CD4-positive, alpha-beta T cell treated with Interleukin-15 for 1 hour (primary cell): Measurements from ENCODE around the gene ESYT2.

Experiments
- DNase-seq: peaks from one replicate; pipeline ENCODE4 v3.0.0-alpha.2; 2020

The ESYT2 gene

GRCh38 chr7:158760445-158760764, 68.9 kb downstream of the ESYT2 start:
- no peak for DNase-seq

- no peak for DNase-seq
These were observed 69.4 kb downstream of the ESYT2 start for GRCh38 chr7:158759749-158760444.

GRCh38 chr7:158759245-158759614, 70.1 kb downstream of the ESYT2 start:
- DNase-seq = no peak

- no peak for DNase-seq
These were observed 70.6 kb downstream of the ESYT2 start for GRCh38 chr7:158758586-158759244.

- DNase-seq = no peak
These were observed 71.8 kb downstream of the ESYT2 start for GRCh38 chr7:158757404-158757989.

GRCh38 chr7:158754746-158755444, 74.4 kb downstream of the ESYT2 start:
- DNase-seq = no peak

- DNase-seq = no peak
These were observed 75.4 kb downstream of the ESYT2 start for GRCh38 chr7:158753900-158754299.

GRCh38 chr7:158751751-158752150, 77.6 kb downstream of the ESYT2 start:
- no peak for DNase-seq

GRCh38 chr7:158751199-158751598, 78.1 kb downstream of the ESYT2 start:
- DNase-seq = no peak

- no peak for DNase-seq
These were observed 78.6 kb downstream of the ESYT2 start for GRCh38 chr7:158750702-158751101.

- DNase-seq = no peak
These were observed 79.9 kb downstream of the ESYT2 start for GRCh38 chr7:158749396-158749795.

- DNase-seq = no peak
These were observed 81.0 kb downstream of the ESYT2 start for GRCh38 chr7:158748335-158748734.

GRCh38 chr7:158747408-158747807, 81.9 kb downstream of the ESYT2 start:
- DNase-seq = no peak

GRCh38 chr7:158746957-158747356, 82.4 kb downstream of the ESYT2 start:
- no peak for DNase-seq

- no peak for DNase-seq
These were observed 84.1 kb downstream of the ESYT2 start for GRCh38 chr7:158745057-158745715.

- no peak for DNase-seq
These were observed 85.2 kb downstream of the ESYT2 start for GRCh38 chr7:158744070-158744469.

GRCh38 chr7:158743219-158743618, 86.1 kb downstream of the ESYT2 start:
- DNase-seq = no peak

- DNase-seq = no peak
These were observed 87.1 kb downstream of the ESYT2 start for GRCh38 chr7:158742065-158742821.

- DNase-seq = no peak
These were observed 88.0 kb downstream of the ESYT2 start for GRCh38 chr7:158741294-158741666.

GRCh38 chr7:158740657-158741293, 88.5 kb downstream of the ESYT2 start:
- DNase-seq = no peak

GRCh38 chr7:158740013-158740656, 89.2 kb downstream of the ESYT2 start:
- peak; percentile 40 for DNase-seq

GRCh38 chr7:158738841-158739240, 90.5 kb downstream of the ESYT2 start:
- no peak for DNase-seq
